Endothelial cell of umbilical vein (primary cell): ENCODE results near the gene PIP4K2C.

Experiments used
- EZH2 ChIP-seq: IDR thresholded peaks from 2 replicates; pipeline ENCODE4 v1.6.1; 2012; ENCODE audit warnings: borderline replicate concordance, low read depth, mild to moderate bottlenecking, moderate library complexity, low read length, inconsistent platforms; ENCODE audit not compliant: severe bottlenecking
- FOS ChIP-seq: IDR thresholded peaks from 2 replicates; pipeline ENCODE4 v1.6.1; 2011; ENCODE audit warnings: mild to moderate bottlenecking, low read length, moderate library complexity, borderline replicate concordance; ENCODE audit not compliant: insufficient read depth
- GATA2 ChIP-seq: IDR thresholded peaks from 2 replicates; pipeline ENCODE4 v1.7.0; 2011; ENCODE audit warnings: low read depth, mild to moderate bottlenecking, moderate library complexity, mixed read lengths, low read length; ENCODE audit not compliant: insufficient read length, insufficient read depth
- JUN ChIP-seq: IDR thresholded peaks from 2 replicates; pipeline ENCODE4 v1.6.1; 2011; ENCODE audit warnings: borderline replicate concordance, low read depth; ENCODE audit not compliant: insufficient read length, insufficient read depth
- MYC ChIP-seq: IDR thresholded peaks from one replicate; pipeline ENCODE4 v1.6.1; 2011; ENCODE audit warnings: mild to moderate bottlenecking, low read depth, low read length
- POLR2A ChIP-seq: IDR thresholded peaks from 2 replicates; pipeline ENCODE4 v1.6.1; 2012; ENCODE audit warnings: low read depth, mild to moderate bottlenecking, control low read depth, low read length
- POLR2AphosphoS5 ChIP-seq: IDR thresholded peaks from 2 replicates; pipeline ENCODE4 v1.6.1; 2012; ENCODE audit warnings: low read depth, mild to moderate bottlenecking, control low read depth, low read length, moderate library complexity; ENCODE audit not compliant: insufficient read depth
- TF ChIP-seq, protein P1 (sequence below), 2 donors: IDR thresholded peaks; 1 replicate in 1 of 2; 2 replicates in 1 of 2; pipeline ENCODE4 v1.5.1; 2011; ENCODE audit warnings: low read length in 2 of 2, mild to moderate bottlenecking in 2 of 2, moderate library complexity in 2 of 2, control low read depth in 1 of 2, inconsistent platforms in 1 of 2, low read depth in 1 of 2; ENCODE audit not compliant: insufficient read depth in 1 of 2; ENCODE audit errors: extremely low read depth in 1 of 2
- TF ChIP-seq, protein P2 (sequence below): IDR thresholded peaks from 2 replicates; pipeline ENCODE4 v1.6.1; 2011; ENCODE audit not compliant: insufficient read depth, insufficient read length

- TF ChIP-seq POLR2AphosphoS5 (no peak), POLR2A (no peak), FOS (no peak), EZH2 (no peak), JUN (no peak), MYC (no peak), GATA2 (no peak)
- TF ChIP-seq, protein P1, sequence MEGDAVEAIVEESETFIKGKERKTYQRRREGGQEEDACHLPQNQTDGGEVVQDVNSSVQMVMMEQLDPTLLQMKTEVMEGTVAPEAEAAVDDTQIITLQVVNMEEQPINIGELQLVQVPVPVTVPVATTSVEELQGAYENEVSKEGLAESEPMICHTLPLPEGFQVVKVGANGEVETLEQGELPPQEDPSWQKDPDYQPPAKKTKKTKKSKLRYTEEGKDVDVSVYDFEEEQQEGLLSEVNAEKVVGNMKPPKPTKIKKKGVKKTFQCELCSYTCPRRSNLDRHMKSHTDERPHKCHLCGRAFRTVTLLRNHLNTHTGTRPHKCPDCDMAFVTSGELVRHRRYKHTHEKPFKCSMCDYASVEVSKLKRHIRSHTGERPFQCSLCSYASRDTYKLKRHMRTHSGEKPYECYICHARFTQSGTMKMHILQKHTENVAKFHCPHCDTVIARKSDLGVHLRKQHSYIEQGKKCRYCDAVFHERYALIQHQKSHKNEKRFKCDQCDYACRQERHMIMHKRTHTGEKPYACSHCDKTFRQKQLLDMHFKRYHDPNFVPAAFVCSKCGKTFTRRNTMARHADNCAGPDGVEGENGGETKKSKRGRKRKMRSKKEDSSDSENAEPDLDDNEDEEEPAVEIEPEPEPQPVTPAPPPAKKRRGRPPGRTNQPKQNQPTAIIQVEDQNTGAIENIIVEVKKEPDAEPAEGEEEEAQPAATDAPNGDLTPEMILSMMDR (IDR thresholded peaks at IDR 0.05; ENCODE audit: extremely low read depth in 1 of 2, insufficient read depth in 1 of 2, low read depth in 1 of 2, low read length in 2 of 2) = no peak
- TF ChIP-seq, protein P2, sequence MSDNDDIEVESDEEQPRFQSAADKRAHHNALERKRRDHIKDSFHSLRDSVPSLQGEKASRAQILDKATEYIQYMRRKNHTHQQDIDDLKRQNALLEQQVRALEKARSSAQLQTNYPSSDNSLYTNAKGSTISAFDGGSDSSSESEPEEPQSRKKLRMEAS = no peak
These were observed 5.8 kb upstream of the PIP4K2C start for GRCh38 chr12:57585156-57585555.
